Fibroblast of upper back skin (primary cell): ENCODE measurements around the gene ANO6.
A peak's percentile ranks its signal among the peaks of the same experiment; 100 is the strongest.
"Not testable (repeated sequence)": the region's sequence is repeated elsewhere in the genome, so short reads cannot be mapped to it uniquely, and the experiment has no call there.

ENCODE experiments used
- DNase-seq: peaks from one replicate; pipeline ENCODE4 v3.0.0-alpha.2; 2013

The ANO6 gene

GRCh38 chr12:45354399-45354798, 138.5 kb downstream of the ANO6 start:
- no peak for DNase-seq

GRCh38 chr12:45355730-45356129, 139.8 kb downstream of the ANO6 start:
- no peak for DNase-seq

- DNase-seq = no peak
Observed at GRCh38 chr12:45356822-45357538, 141.1 kb downstream of the ANO6 start.

GRCh38 chr12:45357539-45358417, 141.9 kb downstream of the ANO6 start:
- DNase-seq = peak; percentile 12

- DNase-seq = no peak
Observed at GRCh38 chr12:45362291-45362690, 146.4 kb downstream of the ANO6 start.

- DNase-seq = no peak
Observed at GRCh38 chr12:45363903-45364302, 148.0 kb downstream of the ANO6 start.

GRCh38 chr12:45368841-45369489, 153.1 kb downstream of the ANO6 start:
- peak; percentile 17 for DNase-seq

GRCh38 chr12:45377815-45378214, 161.9 kb downstream of the ANO6 start:
- peak; percentile 16 for DNase-seq

GRCh38 chr12:45379261-45379660, 163.4 kb downstream of the ANO6 start:
- DNase-seq = peak; percentile 55

- no peak for DNase-seq
Observed at GRCh38 chr12:45381351-45381750, 165.5 kb downstream of the ANO6 start.

- peak; percentile 60 for DNase-seq
Observed at GRCh38 chr12:45388545-45388944, 172.7 kb downstream of the ANO6 start.

GRCh38 chr12:45389426-45389825, 173.5 kb downstream of the ANO6 start:
- no peak for DNase-seq

- not testable (repeated sequence) for DNase-seq
Observed at GRCh38 chr12:45397499-45397898, 181.6 kb downstream of the ANO6 start.

- DNase-seq = peak; percentile 34
Observed at GRCh38 chr12:45398552-45398951, 182.7 kb downstream of the ANO6 start.

GRCh38 chr12:45400991-45401390, 185.1 kb downstream of the ANO6 start:
- DNase-seq = no peak

GRCh38 chr12:45402288-45402687, 186.4 kb downstream of the ANO6 start:
- DNase-seq = no peak

- peak; percentile 18 for DNase-seq
Observed at GRCh38 chr12:45406988-45407850, 191.3 kb downstream of the ANO6 start.

- DNase-seq = no peak
Observed at GRCh38 chr12:45407981-45408728, 192.3 kb downstream of the ANO6 start.

- DNase-seq = no peak
Observed at GRCh38 chr12:45408729-45409114, 192.8 kb downstream of the ANO6 start.

- DNase-seq = peak; percentile 81
Observed at GRCh38 chr12:45409966-45410365, 194.1 kb downstream of the ANO6 start.

GRCh38 chr12:45411626-45412025, 195.7 kb downstream of the ANO6 start:
- no peak for DNase-seq

GRCh38 chr12:45415393-45415817, 199.5 kb downstream of the ANO6 start:
- peak; percentile 98 for DNase-seq
